ENCODE measurements around the gene KCNQ1OT1. TPM values are rescaled to one million over a fixed set of nuclear protein-coding genes. Genes with fewer than 3 reads are reported as not detected.

Gene KCNQ1OT1
- total RNA-seq, 4 donors from 2014 or later = 2.5 to 4.5 (median 3.1) TPM

- DNase-seq (ENCODE audit: low spot score in 2 of 2) = no peak
- no peak for TF ChIP-seq EP300 (IDR thresholded peaks at IDR 0.05)
- no peak for TF ChIP-seq CTCF (IDR thresholded peaks at IDR 0.05)
- TF ChIP-seq POLR2A (IDR thresholded peaks at IDR 0.05) = no peak
- TF ChIP-seq POLR2AphosphoS5 (IDR thresholded peaks at IDR 0.05) = no peak
- no peaks in the 10 kb centered on the region for H3K4me1 ChIP-seq
- H3K4me3 ChIP-seq = no peak overlapping the region
- H3K27me3 ChIP-seq = no peaks in the 10 kb centered on the region
- H3K27ac ChIP-seq = no peak overlapping the region
- H3K9me3 ChIP-seq = peaks cover 11% of the 10 kb centered on the region
- no peaks in the 10 kb centered on the region for H3K36me3 ChIP-seq
- WGBS = 92% methylated on average over 2 of the region's 2 CpGs
Measured at GRCh38 chr11:2660357-2660939, 39.3 kb downstream of the KCNQ1OT1 start.

- Histone ChIP-seq H3K4me1 (no peaks in the 10 kb centered on the region), H3K36me3 (no peaks in the 10 kb centered on the region), H3K9me3 (peaks cover 16% of the 10 kb centered on the region), H3K27me3 (no peaks in the 10 kb centered on the region), H3K27ac (no peak overlapping the region), H3K4me3 (no peak overlapping the region)
- no peak for DNase-seq (ENCODE audit: low spot score in 2 of 2)
- WGBS = 91% methylated on average over 8 of the region's 8 CpGs
- TF ChIP-seq CTCF (IDR thresholded peaks at IDR 0.05) (no peak), POLR2A (IDR thresholded peaks at IDR 0.05) (no peak)
Measured at GRCh38 chr11:2657697-2658284, 42.0 kb downstream of the KCNQ1OT1 start.

- 88% methylated on average over 1 of the region's 1 CpG for WGBS
- DNase-seq (ENCODE audit: low spot score in 2 of 2) = no peak
- Histone ChIP-seq H3K4me3 (no peak overlapping the region), H3K9me3 (peaks cover 16% of the 10 kb centered on the region), H3K27me3 (no peaks in the 10 kb centered on the region), H3K36me3 (no peaks in the 10 kb centered on the region), H3K27ac (no peak overlapping the region), H3K4me1 (no peaks in the 10 kb centered on the region)
- TF ChIP-seq EP300 (IDR thresholded peaks at IDR 0.05) (no peak), POLR2AphosphoS5 (IDR thresholded peaks at IDR 0.05) (no peak), POLR2A (IDR thresholded peaks at IDR 0.05) (no peak), CTCF (IDR thresholded peaks at IDR 0.05) (no peak)
Measured at GRCh38 chr11:2656859-2657258, 42.9 kb downstream of the KCNQ1OT1 start.

GRCh38 chr11:2655834-2656622, 43.8 kb downstream of the KCNQ1OT1 start:
- Histone ChIP-seq H3K27ac (no peak overlapping the region), H3K27me3 (no peaks in the 10 kb centered on the region), H3K36me3 (no peaks in the 10 kb centered on the region), H3K9me3 (peaks cover 12% of the 10 kb centered on the region), H3K4me3 (no peak overlapping the region), H3K4me1 (no peaks in the 10 kb centered on the region)
- TF ChIP-seq POLR2A (IDR thresholded peaks at IDR 0.05) (no peak), POLR2AphosphoS5 (IDR thresholded peaks at IDR 0.05) (no peak), CTCF (IDR thresholded peaks at IDR 0.05) (no peak), EP300 (IDR thresholded peaks at IDR 0.05) (no peak)
- 76% methylated on average over 6 of the region's 6 CpGs for WGBS
- no peak for DNase-seq (ENCODE audit: low spot score in 2 of 2)

- Histone ChIP-seq H3K27me3 (no peaks in the 10 kb centered on the region), H3K27ac (no peak overlapping the region), H3K4me1 (no peaks in the 10 kb centered on the region), H3K36me3 (no peaks in the 10 kb centered on the region), H3K4me3 (no peak overlapping the region), H3K9me3 (peaks cover 10% of the 10 kb centered on the region)
- TF ChIP-seq POLR2AphosphoS5 (IDR thresholded peaks at IDR 0.05) = no peak
- TF ChIP-seq EP300 (IDR thresholded peaks at IDR 0.05) = no peak
- no peak for TF ChIP-seq POLR2A (IDR thresholded peaks at IDR 0.05)
- TF ChIP-seq CTCF (IDR thresholded peaks at IDR 0.05) = no peak
- 77% methylated on average over 6 of the region's 6 CpGs for WGBS
- peak in 1 of 2 donors; percentile 28 for DNase-seq (ENCODE audit: low spot score in 2 of 2)
Measured at GRCh38 chr11:2655016-2655719, 44.6 kb downstream of the KCNQ1OT1 start.
